Stimulated activated CD8-positive, alpha-beta memory T cell treated with anti-CD3 and anti-CD28 coated beads, Interleukin-2, amount 100 ng/mL, for 48 hours (primary cell): ENCODE data around the gene GFRA1.
"Not testable (repeated sequence)": the region's sequence is repeated elsewhere in the genome, so short reads cannot be mapped to it uniquely, and the experiment has no call there.

ENCODE experiments used
- DNase-seq, 2 donors: peaks; one replicate each; pipeline ENCODE4 v3.0.0-alpha.2; 2020; ENCODE audit warnings: low read depth in 2 of 2

The GFRA1 gene

DNA sequence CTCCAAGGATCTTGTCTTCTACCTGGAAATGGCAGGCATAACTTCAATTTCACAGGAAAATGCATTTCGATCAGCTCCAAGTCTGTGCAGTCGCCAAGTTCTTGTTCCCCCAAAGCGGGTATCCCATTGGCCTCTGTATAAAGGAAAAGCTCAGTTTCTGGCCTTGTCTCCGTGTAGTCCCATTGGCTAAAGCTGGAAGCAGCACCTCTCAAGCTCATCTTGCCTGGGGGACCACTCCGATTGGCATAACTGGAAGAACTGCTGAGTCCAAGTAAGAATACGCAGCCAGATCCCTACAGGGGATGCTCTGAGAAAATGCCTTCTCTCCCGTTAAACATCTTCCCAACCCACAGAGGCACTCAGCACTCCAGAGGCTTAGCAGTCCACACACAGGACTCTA is 205.2 kb downstream of the GFRA1 start:
- DNase-seq: no peak

DNA sequence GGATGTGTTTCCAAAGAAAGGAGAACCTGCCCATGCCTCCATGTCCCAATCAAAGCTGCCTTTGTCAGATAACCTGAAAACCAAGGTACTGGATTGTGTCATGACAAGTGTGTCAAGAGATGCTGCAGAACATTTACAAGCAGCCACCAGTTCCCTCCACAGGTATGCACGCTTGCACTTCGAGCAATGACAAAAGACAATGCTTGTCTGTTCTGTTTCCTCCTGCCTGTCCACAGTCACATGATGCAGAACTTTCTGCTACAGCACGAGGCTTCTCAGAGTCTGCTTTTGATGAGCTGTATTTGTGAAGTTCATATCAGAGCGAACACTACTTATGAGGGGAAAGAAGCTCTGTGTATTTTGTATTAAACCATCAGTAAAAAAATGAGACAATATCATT is 209.9 kb downstream of the GFRA1 start:
- DNase-seq: no peak

DNA sequence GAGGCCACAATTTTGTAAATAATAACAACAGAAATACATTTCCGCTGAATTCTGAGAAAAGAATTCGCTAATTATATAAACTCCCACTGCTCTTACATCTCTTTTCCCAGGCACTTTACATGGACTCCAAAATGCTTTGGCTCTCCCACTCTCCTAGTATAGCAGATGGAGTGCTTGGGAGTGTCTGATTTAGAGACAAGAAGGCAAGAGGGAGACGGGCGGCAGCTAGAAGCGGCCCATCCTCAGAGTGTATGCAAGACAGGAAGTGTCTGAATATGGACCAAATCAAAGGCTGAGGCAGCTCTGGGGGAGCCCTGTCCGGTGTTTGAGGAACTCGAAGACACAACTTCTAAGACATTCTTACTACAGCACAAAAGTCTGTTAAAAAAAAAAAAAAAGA is 212.1 kb downstream of the GFRA1 start:
- no peak for DNase-seq

DNA sequence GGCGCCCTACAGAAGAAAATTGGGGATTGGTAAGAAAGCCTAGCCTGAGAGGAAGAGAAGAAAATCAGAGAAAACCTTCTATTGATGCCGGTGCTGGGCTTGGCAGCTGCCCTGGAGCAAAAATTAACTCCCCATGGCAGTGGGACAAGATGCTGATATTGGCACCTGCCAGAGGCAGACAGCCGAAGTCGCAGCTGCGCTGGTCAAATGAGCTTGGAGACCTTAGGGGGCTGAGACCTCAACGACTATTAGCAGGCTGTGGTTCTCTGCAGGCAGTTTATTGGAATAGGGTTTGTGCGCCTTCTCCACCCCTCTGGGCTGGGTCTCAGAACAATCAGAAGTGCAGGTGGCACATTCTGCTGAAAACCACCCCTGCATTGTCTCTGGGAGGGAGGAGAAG is 213.7 kb downstream of the GFRA1 start:
- no peak for DNase-seq

DNA sequence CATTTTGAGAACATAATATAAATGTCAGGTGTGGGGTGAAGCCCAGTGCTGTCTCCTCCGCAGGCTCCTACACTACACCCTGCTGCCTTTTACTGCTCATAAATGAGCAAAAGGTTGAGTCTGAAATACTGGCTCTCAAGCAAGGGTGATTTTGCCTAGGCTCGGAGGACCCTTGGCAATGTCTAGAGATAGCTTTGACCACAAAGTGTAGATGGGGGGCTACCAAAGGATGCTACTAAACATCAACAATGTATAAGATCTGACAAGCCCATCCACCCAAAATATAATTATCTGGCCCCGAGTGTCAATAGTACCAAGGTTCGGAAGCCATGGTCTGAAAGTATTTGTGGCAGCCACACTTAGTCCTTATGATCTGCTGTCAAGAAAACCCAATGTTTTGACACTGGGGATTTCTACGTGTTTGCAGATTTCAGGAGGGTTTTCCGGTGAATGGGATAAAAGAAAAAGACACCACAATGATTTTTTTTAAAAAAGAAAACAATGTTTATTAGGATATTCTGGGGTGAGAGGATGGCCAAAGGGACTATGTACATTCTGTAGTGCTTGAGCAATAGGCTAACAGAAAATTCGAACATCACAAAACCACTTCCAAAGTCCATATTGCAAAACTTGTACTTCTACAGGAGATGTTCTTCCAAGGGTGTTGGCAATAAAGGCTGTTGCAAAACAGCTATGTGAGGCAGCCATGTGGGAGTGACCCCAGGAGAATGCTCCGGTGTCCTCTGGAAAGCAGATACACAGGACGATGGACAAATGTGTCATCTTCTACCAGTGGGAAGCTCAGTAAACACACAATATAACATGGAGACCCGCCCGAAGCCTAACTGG is 216.3 kb downstream of the GFRA1 start:
- DNase-seq: no peak

DNA sequence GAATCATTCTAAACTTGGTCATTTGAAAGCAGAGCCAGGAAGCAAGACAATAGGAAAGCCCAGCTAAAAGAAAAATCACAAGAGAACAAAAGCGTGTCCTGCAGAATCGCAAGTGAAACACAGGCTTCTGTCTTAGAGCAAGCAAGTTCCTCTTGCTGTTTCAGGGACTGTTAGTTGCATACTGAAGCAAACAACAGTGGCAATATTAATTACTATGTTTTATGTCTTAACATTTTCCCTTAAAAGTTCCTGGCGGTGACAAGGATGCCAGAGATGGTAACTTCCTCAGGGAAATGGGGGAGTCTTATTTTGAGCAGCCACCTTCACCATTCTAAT is 217.1 kb downstream of the GFRA1 start:
- DNase-seq: no peak

DNA sequence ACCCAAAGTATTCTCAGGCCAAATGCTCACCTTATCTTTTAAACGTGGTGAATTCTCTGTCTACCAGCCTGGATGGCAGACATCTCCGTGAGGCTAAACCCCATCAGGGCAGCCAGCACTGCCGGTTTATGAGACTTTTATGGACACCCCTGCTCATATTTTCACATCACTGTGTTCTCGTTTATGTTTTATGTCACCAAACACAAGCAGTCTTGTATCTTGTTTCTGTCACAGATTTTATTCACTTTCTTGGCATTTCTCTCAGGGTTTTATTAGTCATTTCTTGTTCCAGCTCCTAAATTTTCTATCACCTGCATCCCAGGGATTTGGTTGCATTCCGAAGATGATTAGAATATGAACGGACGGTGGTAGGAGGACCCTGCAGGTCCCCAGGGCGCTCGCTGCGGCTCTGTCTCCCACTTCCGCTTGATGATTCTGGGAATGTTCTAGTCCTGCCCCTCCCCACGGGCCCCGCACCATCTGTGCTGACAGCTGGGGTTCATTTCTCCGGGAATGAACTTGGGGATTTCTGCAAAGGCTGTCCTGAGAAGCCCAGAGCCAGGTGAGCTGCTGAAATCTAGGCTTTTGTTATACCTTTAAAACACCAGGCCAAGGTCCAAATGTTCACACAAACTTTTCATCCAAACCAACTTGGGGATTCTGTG is 217.6 kb downstream of the GFRA1 start:
- DNase-seq: no peak

DNA sequence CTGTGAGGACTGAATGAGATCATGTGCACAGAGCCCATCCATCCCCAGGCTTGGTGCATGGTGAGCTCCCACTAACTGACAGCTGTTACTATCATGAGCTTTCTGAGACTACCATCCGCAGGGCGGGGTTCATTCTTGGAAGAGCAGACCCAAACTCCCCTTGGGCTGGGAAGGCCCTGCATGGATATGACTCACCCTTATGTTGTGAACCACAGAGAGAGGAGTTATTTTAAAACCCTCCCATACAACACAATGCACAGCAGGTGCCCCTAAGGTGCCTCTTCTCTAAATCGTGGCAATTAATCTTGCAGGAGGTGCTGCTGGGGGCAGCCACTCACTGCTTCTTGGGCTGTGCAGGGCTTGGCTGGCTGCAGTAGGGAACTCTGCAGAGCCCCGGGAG is 219.1 kb downstream of the GFRA1 start:
- no peak for DNase-seq

DNA sequence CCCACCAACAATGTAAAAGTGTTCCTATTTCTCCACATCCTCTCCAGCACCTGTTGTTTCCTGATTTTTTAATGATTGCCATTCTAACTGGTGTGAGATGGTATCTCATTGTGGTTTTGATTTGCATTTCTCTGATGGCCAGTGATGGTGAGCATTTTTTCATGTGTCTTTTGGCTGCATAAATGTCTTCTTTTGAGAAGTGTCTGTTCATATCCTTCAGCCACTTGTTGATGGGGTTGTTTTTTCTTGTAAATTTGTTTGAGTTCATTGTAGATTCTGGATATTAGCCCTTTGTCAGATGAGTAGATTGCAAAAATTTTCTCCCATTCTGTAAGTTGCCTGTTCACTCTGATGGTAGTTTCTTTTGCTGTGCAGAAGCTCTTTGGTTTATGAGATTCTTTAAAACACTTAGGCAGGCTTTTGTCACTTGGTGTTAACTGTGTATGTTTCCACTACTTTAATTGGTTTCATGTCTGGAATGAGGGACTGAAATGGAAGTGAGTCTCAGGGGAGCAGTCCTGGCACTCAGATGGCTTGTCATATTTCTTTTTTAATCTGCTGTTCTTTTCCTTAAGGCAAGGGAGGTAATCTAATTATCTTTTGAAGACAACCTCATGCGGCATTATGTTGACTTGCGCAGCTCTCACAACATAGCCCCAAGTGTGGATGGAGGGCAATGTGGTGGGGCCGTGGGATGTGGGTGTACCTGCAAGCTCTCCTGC is 219.8 kb downstream of the GFRA1 start:
- not testable (repeated sequence) for DNase-seq

DNA sequence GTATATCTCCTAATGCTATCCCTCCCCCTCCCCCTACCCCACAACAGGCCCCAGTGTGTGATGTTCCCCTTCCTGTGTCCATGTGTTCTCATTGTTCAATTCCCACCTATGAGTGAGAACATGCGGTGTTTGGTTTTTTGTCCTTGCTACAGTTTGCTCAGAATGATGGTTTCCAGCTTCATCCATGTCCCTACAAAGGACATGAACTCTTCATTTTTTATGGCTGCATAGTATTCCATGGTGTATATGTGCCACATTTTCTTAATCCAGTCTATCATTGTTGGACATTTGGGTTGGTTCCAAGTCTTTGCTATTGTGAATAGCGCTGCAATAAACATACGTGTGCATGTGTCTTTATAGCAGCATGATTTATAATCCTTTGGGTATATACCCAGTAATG is 220.5 kb downstream of the GFRA1 start:
- not testable (repeated sequence) for DNase-seq

DNA sequence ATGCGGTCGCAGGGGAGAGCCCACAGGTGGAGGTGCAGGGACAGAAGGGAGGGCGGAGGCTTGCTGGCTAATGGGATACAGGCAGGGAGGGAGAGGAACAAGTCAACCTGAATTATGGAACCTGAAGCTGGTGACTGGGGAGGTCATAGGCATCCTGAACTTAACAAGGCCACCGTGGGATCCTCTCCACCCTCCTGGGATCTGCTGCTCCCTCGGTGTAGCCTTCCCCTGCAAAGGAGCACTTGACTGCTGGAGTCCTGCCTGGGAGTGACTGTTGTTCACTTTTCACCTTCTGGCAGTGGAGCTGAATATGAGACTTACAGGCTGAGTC is 223.1 kb downstream of the GFRA1 start:
- DNase-seq: no peak

DNA sequence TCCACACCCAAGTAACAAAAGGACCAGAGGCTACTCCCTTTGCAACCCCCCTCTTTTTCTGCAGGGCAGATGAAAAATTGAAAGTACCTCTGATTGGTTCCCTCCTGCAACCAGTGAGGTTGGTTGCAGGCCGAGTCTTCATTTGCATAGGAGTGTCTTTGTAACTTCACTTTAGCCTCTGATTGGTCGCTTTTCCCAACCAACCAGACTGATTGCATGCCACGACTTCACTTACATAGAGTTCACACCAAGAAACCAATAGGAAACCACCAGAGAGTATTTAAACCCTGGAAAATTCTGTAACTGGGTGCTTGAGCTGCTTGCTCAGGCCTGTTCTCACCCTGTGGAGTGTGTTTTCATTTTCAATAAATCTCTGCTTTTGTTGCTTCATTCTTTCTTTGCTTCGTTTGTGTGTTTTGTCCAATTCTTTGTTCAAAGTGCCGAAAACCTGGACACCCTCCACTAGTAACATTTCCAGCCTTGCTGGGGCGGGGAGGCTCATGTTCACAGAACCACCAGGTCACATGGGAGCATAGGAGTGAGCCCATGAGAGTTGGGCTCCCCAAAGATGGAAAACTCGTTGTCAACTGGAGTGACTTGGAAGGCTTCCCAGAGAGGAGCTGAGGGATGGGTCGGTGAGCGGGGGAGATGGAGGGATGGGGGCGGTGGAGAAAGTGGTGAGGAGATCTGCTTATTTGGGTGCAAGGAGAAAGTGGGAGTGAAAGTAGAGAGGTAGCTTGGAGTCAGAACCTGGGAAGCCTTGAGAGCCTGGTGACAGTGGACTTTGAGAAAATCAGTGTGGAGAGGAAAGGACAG is 223.6 kb downstream of the GFRA1 start:
- no peak for DNase-seq

DNA sequence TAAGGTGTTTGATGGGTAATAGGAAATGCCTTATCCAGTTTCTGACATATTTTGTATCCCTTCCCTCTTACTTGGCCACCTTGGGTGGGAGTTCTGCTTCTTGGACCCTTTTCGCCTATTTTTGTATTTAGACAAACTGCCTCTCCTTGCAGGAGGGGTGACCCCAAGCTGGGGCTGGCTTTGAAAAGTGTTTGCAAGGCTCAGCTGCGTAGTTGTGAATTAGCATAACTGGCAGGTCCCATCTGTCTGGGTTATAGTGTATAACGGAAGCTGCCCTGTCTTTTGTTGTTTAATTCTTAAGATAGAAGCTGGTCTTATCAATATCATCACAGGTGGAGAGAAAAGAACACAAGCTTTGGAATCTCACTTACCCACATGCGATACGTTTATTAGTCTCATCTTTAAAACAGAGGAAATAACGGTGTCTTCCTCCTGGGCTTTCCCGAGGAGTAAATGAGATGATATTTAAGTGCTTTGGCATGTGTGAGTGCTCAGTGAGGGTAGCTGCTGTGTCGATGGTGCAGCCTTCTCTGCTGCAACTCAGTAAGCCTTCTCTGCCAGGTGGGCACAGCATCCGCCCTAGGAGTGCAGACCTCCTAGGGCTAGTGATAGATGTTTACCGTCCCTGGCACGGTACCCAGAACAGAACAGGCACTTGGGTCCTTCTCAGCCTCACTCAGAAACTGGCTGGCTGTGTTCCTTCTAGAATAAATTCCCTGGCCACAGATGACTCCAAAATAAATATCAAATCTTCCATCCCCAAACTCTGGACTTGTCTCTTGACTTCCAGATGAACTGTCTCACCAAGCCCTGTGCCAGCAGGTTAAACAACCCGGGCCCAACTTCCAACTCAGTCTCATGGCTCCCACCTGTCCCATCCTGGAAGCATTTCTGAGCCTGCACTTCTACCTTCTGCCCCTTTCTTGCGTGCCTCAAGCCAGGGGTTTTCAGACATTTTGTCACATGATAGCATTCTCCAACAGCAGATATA is 227.3 kb downstream of the GFRA1 start:
- no peak for DNase-seq

DNA sequence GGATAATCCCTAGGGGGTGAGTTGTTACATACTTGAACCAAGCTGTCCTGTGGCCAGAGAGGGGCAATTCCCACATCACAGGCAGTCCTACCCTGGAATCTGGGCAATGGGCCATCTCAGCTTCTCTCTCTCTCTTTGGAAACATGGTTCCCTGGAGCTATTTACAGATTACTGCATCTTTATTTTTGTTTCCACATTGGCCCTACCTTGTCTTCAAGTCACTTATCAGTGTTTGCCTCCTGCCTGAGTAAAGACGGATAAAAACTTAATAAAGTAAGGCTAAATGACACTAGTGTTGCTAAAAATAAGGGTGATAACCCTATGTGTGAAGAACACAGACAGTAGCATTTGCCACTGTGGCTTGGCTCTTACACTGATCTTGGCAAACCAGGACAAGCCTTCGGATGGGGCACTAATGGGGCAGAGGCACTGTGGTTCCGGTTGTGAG is 228.2 kb downstream of the GFRA1 start:
- no peak for DNase-seq

DNA sequence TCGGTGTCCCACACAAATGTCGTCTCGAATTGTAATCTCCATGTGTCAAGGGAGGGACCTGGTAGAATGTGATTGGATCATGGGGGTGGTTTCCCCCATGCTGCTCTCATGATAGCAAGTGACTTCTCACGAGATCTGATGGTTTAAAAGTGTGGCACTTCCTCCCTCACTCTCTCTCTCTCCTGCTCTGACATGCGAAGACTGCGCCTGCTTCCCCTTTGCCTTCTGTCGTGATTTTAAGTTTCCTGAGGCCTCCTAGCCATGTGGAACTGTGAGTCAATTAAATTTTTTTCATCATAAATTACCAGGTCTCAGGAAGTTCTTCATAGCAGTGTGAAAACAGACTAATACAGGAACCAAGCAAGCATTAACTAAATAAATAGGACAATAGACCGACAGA is 229.1 kb downstream of the GFRA1 start:
- DNase-seq: no peak

DNA sequence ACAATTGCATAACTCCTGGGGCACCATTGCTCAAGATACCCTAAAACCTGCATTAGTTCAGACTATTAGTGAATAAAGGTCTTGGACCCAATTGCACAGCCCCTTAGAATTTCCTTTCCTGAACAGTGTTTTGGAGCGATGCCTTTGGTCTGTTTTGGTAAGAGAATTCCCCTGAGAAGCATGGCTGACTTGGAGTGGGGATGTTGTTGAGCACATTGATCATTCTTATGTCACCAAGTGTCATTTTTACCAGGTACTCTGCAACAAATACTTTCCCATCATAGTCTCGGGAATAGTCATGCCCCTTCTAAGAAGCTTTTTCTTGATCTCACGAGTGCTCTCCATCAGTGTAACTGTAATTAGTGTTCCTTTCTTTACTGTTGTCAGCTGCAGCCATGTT is 229.7 kb downstream of the GFRA1 start:
- DNase-seq: no peak

DNA sequence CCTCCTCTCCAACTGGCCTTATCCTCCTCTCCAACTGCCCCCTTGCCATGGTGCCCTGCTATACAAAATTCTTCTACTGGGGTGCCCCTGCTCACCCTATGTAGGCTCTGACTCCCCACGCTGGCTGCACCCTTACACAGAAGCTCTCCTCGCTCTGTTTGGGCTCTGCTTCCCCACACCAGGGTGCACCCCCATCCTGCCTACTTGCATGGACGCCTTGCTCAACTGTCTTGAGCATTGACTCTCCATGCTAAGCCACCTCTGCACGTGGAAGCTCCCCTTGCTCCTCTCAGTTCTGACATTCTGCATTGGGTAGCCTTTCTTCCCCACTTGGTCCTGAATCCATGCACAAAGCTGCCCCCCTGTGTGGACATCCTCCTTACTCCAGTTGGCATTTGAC is 231.1 kb downstream of the GFRA1 start:
- DNase-seq: no peak

DNA sequence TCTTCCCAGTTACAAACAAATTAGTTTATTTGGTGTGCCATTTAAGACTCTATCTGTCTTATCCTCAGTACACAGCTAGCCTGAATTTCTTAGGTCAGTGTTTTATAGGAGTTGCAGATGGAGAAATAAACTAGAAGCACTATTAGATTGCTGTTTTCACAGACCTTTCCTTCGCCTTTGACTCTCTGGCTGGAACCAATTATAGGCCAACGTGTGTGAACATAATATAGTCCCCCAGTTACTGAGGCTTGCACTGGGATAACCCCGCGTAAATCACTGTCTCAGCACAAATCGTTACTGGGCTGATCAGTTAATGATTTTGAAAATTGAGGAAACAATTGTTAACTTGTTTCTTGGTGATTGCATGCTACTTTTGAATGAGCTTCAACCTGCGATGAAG is 233.4 kb downstream of the GFRA1 start:
- DNase-seq: no peak

DNA sequence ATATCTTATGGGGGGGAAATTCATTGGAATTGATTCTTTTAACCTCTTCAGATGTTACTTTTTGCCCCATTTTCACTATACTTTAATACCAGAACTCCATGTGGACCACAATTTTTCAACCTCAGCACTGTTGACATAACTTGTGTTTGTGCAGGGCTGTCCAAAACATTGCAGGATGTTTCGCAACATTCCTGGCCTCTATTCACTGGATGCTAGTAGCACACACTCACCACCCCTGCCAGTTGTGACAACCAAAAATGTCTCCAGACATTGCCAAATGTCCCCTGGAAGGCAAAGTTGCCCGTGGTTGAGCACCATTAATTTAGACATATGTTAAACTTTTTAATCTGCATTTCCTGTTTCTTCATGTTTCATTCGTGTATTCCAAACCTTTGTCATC is 234.7 kb downstream of the GFRA1 start:
- DNase-seq: no peak

DNA sequence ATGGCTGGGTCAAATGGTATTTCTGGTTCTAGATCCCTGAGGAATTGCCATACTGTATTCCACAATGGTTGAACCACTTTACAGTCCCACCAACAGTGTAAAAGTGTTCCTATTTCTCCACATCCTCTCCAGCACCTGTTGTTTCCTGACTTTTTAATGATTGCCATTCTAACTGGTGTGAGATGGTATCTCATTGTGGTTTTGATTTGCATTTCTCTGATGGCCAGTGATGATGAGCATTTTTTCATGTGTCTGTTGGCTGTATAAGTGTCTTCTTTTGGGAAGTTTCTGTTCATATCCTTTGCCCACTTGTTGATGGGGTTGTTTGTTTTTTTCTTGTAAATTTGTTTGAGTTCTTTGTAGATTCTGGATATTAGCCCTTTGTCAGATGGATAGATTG is 237.6 kb downstream of the GFRA1 start:
- DNase-seq: not testable (repeated sequence)

DNA sequence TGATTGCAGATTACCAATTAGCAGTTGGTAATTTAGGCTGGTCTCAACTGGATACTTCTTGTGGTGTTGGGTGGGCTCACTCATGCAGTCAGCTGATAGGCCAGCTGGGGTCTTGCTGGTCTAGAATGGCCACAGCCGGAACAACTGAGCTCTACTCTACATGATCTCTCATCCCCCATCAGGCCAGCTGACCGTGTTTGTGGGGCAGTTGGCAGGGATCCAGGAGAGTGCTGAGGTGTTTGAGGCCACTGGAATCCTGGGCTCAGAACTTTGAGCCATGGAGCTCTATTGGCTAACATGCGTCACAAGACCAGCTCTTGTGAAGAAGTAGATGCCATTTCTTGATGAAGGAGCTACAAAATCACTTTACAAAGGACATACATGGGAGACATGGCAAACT is 242.4 kb downstream of the GFRA1 start:
- no peak for DNase-seq
